Measurements from ENCODE around the gene NUDT7. TPM values are rescaled to one million over a fixed set of nuclear protein-coding genes. Genes with fewer than 3 reads are reported as not detected.

Gene NUDT7
- total RNA-seq, 1 donor from 2014 or later, result 3.4 TPM

DNA sequence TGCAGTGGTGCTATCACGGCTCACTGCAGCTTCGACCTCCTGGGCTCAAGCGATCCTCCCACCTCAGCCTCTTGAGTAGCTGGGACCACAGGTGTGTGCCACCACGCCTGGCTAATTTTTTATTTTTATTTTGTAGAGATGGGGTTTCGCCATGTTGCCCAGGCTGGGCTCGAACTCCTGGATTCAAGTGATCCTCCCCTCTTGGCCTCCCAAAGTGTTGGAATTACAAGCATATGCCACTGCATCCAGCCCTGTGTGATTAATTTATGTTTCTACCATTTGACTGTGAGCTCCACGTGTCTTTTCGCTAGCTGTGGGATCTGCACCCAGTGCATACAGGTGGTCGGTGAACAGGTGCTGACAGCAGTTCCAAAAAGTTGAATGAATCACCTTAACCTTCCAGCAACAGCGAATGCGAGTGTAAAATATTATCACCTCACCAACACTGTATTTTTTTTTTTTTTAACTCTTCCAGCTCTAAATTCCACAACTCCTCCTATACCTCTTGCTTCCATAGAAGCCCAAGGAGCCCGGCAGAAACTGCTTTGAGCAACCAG lies 484 bp upstream of the NUDT7 start:
- TF ChIP-seq POLR2A (IDR thresholded peaks at IDR 0.05), result no peak
- no peak for TF ChIP-seq POLR2AphosphoS5 (IDR thresholded peaks at IDR 0.05; ENCODE audit: insufficient read depth in 1 of 2, low read depth in 1 of 2)
- TF ChIP-seq, protein P1, sequence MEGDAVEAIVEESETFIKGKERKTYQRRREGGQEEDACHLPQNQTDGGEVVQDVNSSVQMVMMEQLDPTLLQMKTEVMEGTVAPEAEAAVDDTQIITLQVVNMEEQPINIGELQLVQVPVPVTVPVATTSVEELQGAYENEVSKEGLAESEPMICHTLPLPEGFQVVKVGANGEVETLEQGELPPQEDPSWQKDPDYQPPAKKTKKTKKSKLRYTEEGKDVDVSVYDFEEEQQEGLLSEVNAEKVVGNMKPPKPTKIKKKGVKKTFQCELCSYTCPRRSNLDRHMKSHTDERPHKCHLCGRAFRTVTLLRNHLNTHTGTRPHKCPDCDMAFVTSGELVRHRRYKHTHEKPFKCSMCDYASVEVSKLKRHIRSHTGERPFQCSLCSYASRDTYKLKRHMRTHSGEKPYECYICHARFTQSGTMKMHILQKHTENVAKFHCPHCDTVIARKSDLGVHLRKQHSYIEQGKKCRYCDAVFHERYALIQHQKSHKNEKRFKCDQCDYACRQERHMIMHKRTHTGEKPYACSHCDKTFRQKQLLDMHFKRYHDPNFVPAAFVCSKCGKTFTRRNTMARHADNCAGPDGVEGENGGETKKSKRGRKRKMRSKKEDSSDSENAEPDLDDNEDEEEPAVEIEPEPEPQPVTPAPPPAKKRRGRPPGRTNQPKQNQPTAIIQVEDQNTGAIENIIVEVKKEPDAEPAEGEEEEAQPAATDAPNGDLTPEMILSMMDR (IDR thresholded peaks at IDR 0.05), result no peak
- H3K4me1 ChIP-seq, result peaks cover 14% of the 10 kb centered on the region
- no peak overlapping the region for H3K27ac ChIP-seq
- no peaks in the 10 kb centered on the region for H3K9me3 ChIP-seq
- H3K27me3 ChIP-seq, result no peaks in the 10 kb centered on the region
- H3K4me3 ChIP-seq, result peak overlapping the region; percentile 27 to 70
- H3K36me3 ChIP-seq, result no peaks in the 10 kb centered on the region
- DNase-seq (ENCODE audit: extremely low spot score in 2 of 2), result no peak
- intact Hi-C loops (cut with DNase I), result no loop called here

DNA sequence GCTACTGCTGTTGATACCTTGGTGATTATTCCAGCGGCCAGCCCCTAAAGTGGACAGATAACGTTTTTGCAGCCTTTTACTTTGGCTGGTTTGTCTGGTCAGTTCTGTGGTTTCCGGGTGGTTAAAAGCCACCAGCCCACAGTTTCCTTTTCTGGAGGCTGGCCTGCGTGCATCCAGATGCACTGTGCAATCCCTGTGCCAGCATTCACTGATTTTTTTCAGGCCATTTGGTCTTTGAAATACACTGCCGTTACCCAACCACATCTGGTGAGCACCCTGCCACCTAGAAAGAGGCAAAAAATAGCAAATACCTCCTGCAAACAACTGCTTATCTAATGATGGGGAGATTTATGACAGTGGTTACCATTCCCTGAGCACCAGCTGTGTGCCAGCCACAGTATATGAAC lies 797 bp downstream of the NUDT7 start:
- peak overlapping the region; percentile 68 for H3K27ac ChIP-seq
- H3K36me3 ChIP-seq, result no peaks in the 10 kb centered on the region
- intact Hi-C loops (cut with DNase I), result no loop called here
- H3K9me3 ChIP-seq, result no peaks in the 10 kb centered on the region
- TF ChIP-seq POLR2AphosphoS5 (IDR thresholded peaks at IDR 0.05; ENCODE audit: insufficient read depth in 1 of 2, low read depth in 1 of 2) (no peak), POLR2A (IDR thresholded peaks at IDR 0.05) (no peak)
- TF ChIP-seq, protein P1 (IDR thresholded peaks at IDR 0.05), result no peak
- H3K4me1 ChIP-seq, result peaks cover 14% of the 10 kb centered on the region
- H3K4me3 ChIP-seq, result peak overlapping the region; percentile 67 to 70
- no peak for DNase-seq (ENCODE audit: extremely low spot score in 2 of 2)
- H3K27me3 ChIP-seq, result no peaks in the 10 kb centered on the region

DNA sequence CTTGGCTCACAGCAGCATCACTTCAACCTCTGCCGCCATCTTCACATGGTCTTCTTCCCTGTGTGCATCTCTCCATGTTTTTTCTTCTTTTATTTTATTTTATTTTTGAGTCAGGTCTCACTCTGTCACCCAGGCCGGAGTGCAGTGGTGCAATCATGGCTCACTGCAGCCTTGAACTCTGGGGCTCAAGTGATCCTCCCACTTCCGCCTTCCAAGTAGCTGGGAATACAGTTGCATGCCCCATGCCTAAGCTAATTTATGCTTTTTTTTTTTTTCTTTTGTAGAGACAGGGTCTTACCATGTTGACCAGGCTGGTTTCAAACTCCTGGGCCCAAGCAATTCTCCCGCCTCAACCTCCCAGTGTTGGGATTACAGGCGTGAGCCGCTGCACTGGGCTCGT lies 1.9 kb downstream of the NUDT7 start:
- intact Hi-C loops (cut with DNase I), result no loop called here
- TF ChIP-seq POLR2AphosphoS5 (IDR thresholded peaks at IDR 0.05; ENCODE audit: insufficient read depth in 1 of 2, low read depth in 1 of 2), result no peak
- DNase-seq (ENCODE audit: extremely low spot score in 2 of 2), result no peak
- Histone ChIP-seq H3K4me1 (peaks cover 14% of the 10 kb centered on the region), H3K9me3 (no peaks in the 10 kb centered on the region), H3K4me3 (no peak overlapping the region), H3K27ac (no peak overlapping the region), H3K36me3 (no peaks in the 10 kb centered on the region), H3K27me3 (no peaks in the 10 kb centered on the region)

DNA sequence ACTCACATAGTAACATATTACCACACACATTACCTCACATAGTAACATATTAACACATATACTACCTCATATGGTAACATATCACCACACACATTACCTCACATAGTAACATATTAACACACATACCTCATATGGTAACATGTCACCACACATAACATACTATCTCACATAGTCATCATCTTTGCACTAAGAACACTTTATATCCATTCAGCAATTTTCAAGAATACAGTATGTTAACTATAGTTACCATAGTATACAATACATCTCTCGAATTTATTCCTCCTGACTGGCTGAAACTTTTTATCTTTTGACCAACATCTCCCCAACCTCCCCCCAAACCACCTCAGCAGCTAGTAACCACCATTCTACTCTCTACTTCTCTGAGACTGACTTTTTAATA lies 7.6 kb downstream of the NUDT7 start:
- intact Hi-C loops (cut with DNase I), result no loop called here
- no peaks in the 10 kb centered on the region for H3K36me3 ChIP-seq
- no peak overlapping the region for H3K27ac ChIP-seq
- TF ChIP-seq POLR2AphosphoS5 (IDR thresholded peaks at IDR 0.05; ENCODE audit: insufficient read depth in 1 of 2, low read depth in 1 of 2) (no peak), POLR2A (IDR thresholded peaks at IDR 0.05) (no peak)
- TF ChIP-seq, protein P1 (IDR thresholded peaks at IDR 0.05), result no peak
- no peaks in the 10 kb centered on the region for H3K9me3 ChIP-seq
- H3K4me3 ChIP-seq, result no peak overlapping the region
- H3K4me1 ChIP-seq, result no peaks in the 10 kb centered on the region
- DNase-seq (ENCODE audit: extremely low spot score in 2 of 2), result no peak
- no peaks in the 10 kb centered on the region for H3K27me3 ChIP-seq

DNA sequence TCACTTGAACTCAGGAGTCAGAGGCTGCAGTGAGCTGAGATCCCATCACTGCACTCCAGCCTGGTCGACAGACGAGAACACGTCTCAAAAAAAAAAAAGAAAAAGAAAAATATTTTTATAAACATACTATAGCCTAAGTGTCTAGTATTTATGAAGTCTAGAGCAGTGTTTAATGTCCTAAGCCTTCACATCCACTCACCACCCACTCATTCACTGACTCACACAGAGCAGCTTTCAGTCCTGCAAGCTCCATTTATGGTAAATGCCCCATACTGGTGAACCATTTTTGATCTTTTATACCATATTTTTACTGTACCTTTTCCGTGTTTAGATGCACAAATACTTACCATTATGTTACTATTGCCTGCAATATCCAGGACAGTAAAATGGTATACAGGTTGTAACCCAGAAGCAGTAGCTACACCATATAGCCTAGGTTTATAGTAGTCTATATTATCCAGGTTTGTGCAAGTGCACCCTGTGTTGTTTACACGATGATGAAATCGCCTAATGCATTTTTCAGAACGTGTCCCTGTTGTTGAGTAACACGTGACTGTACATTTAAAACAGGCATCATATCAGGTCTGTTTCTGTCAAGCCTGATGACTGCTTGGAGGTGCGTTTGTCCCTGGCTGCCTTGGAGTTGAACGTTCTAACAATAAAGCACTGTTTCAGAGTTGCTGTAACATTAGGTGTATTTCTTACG lies 10.1 kb downstream of the NUDT7 start:
- Histone ChIP-seq H3K27ac (no peak overlapping the region), H3K36me3 (no peaks in the 10 kb centered on the region), H3K4me3 (no peak overlapping the region), H3K4me1 (no peaks in the 10 kb centered on the region), H3K9me3 (no peaks in the 10 kb centered on the region), H3K27me3 (no peaks in the 10 kb centered on the region)
- intact Hi-C loops (cut with DNase I), result no loop called here
- no peak for TF ChIP-seq POLR2A (IDR thresholded peaks at IDR 0.05)
- TF ChIP-seq, protein P1 (IDR thresholded peaks at IDR 0.05), result no peak
- TF ChIP-seq POLR2AphosphoS5 (IDR thresholded peaks at IDR 0.05; ENCODE audit: insufficient read depth in 1 of 2, low read depth in 1 of 2), result no peak
- DNase-seq (ENCODE audit: extremely low spot score in 2 of 2), result no peak
